GM18858 (cell line): Measurements from ENCODE around the gene CDK5.
"Not testable (repeated sequence)": the region's sequence is repeated elsewhere in the genome, so short reads cannot be mapped to it uniquely, and the experiment has no call there.

Source experiments
- ATAC-seq: cut with Tn5 transposase; IDR thresholded peaks from one replicate; pipeline ENCODE4 v1.9.1; 2021; ENCODE audit not compliant: unreplicated experiment

The CDK5 gene

GRCh38 chr7:151017370-151017952 is 40.2 kb downstream of the CDK5 start:
- ATAC-seq: no peak

GRCh38 chr7:151016942-151017341 is 40.8 kb downstream of the CDK5 start:
- ATAC-seq: no peak

- no peak for ATAC-seq
Observed at GRCh38 chr7:151016505-151016904, 41.2 kb downstream of the CDK5 start.

- no peak for ATAC-seq
Observed at GRCh38 chr7:151015967-151016366, 41.7 kb downstream of the CDK5 start.

GRCh38 chr7:151014950-151015349 is 42.7 kb downstream of the CDK5 start:
- no peak for ATAC-seq

- ATAC-seq: no peak
Observed at GRCh38 chr7:151013733-151014497, 43.8 kb downstream of the CDK5 start.

- no peak for ATAC-seq
Observed at GRCh38 chr7:151013356-151013732, 44.4 kb downstream of the CDK5 start.

- ATAC-seq: no peak
Observed at GRCh38 chr7:151012911-151013347, 44.8 kb downstream of the CDK5 start.

- no peak for ATAC-seq
Observed at GRCh38 chr7:151012031-151012692, 45.5 kb downstream of the CDK5 start.

GRCh38 chr7:151011616-151012015 is 46.1 kb downstream of the CDK5 start:
- not testable (repeated sequence) for ATAC-seq

GRCh38 chr7:151011097-151011409 is 46.6 kb downstream of the CDK5 start:
- ATAC-seq: no peak

- ATAC-seq: no peak
Observed at GRCh38 chr7:151010307-151011096, 47.2 kb downstream of the CDK5 start.

GRCh38 chr7:151010037-151010306 is 47.7 kb downstream of the CDK5 start:
- ATAC-seq: no peak

GRCh38 chr7:151009327-151010036 is 48.2 kb downstream of the CDK5 start:
- ATAC-seq: no peak

GRCh38 chr7:151008511-151009323 is 49.0 kb downstream of the CDK5 start:
- ATAC-seq: peak; percentile 65

GRCh38 chr7:151008143-151008510 is 49.6 kb downstream of the CDK5 start:
- ATAC-seq: no peak

GRCh38 chr7:151007469-151007898 is 50.2 kb downstream of the CDK5 start:
- no peak for ATAC-seq

- ATAC-seq: no peak
Observed at GRCh38 chr7:151006590-151007300, 51.0 kb downstream of the CDK5 start.

- ATAC-seq: no peak
Observed at GRCh38 chr7:151005566-151005965, 52.1 kb downstream of the CDK5 start.
